ENCODE data around the gene LYSMD3. TPM values are rescaled to one million over a fixed set of nuclear protein-coding genes. Genes with fewer than 3 reads are reported as not detected.

Gene LYSMD3
- total RNA-seq, 4 donors from 2014 or later = 13.9 to 37.0 (median 15.8) TPM

DNA sequence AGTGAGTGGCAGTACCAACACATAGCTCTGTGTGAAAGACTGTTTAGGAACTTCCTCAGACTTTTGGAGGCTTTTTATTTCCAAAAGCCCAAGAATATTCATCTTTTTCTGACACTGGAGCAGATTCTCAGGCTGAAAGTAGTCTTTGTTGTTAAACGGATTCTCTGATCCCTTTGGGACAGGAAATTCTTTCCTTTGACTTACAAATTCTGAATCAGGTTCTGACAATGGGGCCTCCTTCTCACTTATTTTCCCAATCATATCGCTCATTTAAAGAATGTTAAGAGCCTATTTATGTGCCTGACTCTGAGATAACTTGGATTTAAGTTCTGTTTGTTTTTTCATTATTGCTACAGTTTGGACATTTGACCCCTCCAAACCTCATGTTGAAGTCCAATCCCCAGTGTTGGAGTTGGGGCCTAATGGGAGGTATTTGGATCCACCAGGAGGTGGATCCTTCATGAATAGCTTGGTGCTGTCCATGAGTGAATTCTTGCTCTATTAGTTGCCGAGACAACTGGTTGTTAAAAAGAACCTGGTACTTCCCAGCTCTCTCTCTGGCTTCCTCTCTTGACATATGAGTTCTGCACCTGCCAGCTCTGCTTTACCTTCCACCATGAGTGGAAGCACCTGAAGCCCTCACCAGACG is 25.1 kb upstream of the LYSMD3 start:
- no peak for TF ChIP-seq CTCF (IDR thresholded peaks at IDR 0.05; ENCODE audit: low read depth)

DNA sequence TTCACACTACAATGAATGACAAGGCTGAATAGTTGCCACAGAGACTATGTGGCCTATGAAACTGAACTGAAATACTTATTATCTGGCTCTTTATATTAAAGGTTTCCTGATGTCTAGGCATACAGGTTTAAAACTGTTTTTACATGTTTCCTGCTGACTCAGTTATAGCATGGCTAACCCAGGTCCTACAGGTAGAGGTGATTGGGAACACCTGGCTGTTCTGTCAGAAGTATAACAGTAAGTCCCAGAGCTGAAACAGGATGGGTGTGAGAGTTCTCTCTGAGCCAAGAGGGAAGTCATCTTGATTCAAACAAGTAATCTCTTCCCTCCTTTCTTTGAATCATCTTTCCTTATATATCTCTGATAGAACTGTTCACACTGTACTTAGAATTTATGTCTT is 24.3 kb upstream of the LYSMD3 start:
- no peak for TF ChIP-seq CTCF (IDR thresholded peaks at IDR 0.05; ENCODE audit: low read depth)

- TF ChIP-seq CTCF (IDR thresholded peaks at IDR 0.05; ENCODE audit: low read depth) = no peak
Observed at GRCh38 chr5:90551376-90551775, 22.0 kb upstream of the LYSMD3 start.

- TF ChIP-seq CTCF (IDR thresholded peaks at IDR 0.05; ENCODE audit: low read depth) = no peak
Observed at GRCh38 chr5:90550963-90551362, 21.6 kb upstream of the LYSMD3 start.

DNA sequence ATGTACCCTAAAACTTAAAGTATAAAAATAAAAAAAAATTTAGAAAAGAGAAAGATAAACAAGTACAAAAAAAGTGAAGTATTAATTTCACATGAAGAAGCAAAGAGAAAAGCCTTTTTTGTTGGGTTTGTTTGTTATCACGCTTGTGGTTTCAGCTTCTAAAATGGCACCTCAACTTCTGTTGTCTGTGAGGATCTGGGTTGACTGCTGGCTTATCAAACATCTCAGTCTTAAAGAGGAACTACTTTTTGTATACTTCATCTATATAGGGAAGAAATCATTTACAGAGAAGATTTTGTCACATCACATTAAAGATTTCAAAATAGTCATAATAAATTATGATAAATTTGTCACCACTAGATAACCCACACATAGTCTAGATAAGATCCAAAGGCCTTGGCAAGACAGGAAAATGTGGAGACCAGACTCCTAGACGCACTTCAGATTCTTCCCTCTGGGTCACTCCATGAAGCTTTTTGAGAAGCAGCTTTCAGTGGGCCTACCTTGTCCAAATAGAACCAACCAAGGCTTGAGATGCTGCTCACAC is 20.4 kb upstream of the LYSMD3 start:
- no peak for TF ChIP-seq CTCF (IDR thresholded peaks at IDR 0.05; ENCODE audit: low read depth)

DNA sequence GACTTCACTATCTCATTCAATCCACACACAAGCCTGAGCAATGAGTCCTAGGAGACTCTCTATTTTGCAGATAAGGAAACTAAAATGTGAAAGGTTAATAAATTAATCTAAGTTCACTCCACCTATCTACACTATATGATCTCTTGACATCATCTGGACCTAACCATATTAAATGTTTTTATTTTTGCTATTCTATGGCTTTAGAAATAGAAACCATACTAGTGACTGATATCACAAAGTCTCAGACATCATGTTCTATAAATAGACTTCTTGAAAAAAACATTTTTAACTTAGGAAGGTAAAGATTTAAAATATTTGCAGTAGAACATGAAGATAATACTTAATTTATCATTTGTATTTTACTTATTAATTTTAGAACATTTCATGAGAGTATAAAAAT is 19.8 kb upstream of the LYSMD3 start:
- no peak for TF ChIP-seq CTCF (IDR thresholded peaks at IDR 0.05; ENCODE audit: low read depth)

- TF ChIP-seq CTCF (IDR thresholded peaks at IDR 0.05; ENCODE audit: low read depth) = no peak
Observed at GRCh38 chr5:90548069-90548593, 18.7 kb upstream of the LYSMD3 start.

All from subcutaneous adipose tissue (tissue), 4 donors.